ENCODE data around the gene ASB15. TPM values are rescaled to one million over a fixed set of nuclear protein-coding genes. Genes with fewer than 3 reads are reported as not detected.

Gene ASB15
- total RNA-seq, 5 donors from 2014 or later (not counting 1 experiment from before 2014, with no cell fraction given), result not detected

DNA sequence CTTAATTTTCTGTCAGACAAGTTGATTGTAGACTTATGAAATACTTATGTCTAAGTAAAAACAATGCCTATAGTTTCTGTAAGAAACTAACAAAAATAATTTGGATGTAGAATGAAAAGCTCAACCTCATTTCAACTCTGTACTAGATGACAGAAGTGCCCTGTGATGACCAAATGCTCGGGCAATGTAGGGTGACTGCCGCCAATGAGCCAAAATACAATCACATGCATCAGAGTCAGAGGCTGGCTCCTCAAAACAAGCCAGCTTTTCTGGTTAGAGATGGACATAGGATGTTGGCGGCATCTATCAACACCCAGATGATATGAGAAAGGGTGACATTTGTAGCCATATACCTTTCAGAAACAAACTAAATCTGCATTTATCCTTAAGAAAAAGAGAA is 78.0 kb downstream of the ASB15 start:
- no peaks in the 10 kb centered on the region for H3K27me3 Mint-ChIP-seq
- H3K36me3 Mint-ChIP-seq, result peaks cover 9% of the 10 kb centered on the region
- POLR2A ChIA-PET, result no interaction called here
- Histone ChIP-seq H3K36me3 (ENCODE audit: control insufficient read depth in 2 of 2, extremely low read depth in 1 of 2, insufficient read depth in 1 of 2, low read length in 1 of 2) (peaks cover 0 to 12% of the 10 kb centered on the region in 2 donors), H3K4me1 (ENCODE audit: control insufficient read depth in 1 of 2, extremely low read depth in 1 of 2, insufficient read depth in 2 of 2, low read length in 2 of 2) (no peaks in the 10 kb centered on the region), H3K4me3 (ENCODE audit: control insufficient read depth in 1 of 2, extremely low read depth in 1 of 2, low read length in 1 of 2) (no peak overlapping the region), H3K9me3 (no peaks in the 10 kb centered on the region), H3K27me3 (replicated peaks in 1 of 2; ENCODE audit: control insufficient read depth in 2 of 2, extremely low read depth in 1 of 2, insufficient read depth in 2 of 2, low read length in 1 of 2) (no peaks in the 10 kb centered on the region), H3K27ac (ENCODE audit: low read length) (no peak overlapping the region)
- no peak overlapping the region for H3K4me3 Mint-ChIP-seq
- H3K27ac Mint-ChIP-seq, result no peak overlapping the region
- H3K9me3 Mint-ChIP-seq, result no peaks in the 10 kb centered on the region
- CTCF ChIA-PET, result interaction anchor here in 1 of 2 donors (0.7 kb wide), 1 partner anchor 17 kb away, joined by 4 read pairs; no protein-coding TSS in a partner anchor
- DNase-seq, result no peak
- no peak for ATAC-seq (replicated peaks in 1 of 4)
- no CpG with 5 or more reads among the region's 3 CpGs for WGBS (ENCODE audit: insufficient coverage)
- H3K4me1 Mint-ChIP-seq, result no peaks in the 10 kb centered on the region

DNA sequence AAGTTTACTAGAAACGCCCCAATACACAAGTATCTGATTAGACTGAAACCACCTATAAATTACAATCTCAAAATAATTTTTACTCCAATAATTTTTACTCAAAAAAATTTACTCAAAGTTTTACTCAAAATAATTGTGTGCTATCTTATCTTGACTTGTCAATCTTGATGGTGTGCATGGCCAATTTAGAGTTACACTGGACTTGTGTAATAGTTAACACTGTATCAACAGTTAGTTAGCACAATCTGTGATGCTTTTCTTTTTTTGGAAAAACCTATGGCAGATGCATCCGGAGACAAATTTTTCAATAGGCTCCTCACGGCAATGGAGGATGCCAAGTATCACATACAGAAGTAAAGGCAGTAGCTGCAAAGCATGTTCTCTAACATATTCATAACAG is 79.0 kb downstream of the ASB15 start:
- H3K27me3 ChIP-seq (replicated peaks in 1 of 2; ENCODE audit: control insufficient read depth in 2 of 2, extremely low read depth in 1 of 2, insufficient read depth in 2 of 2, low read length in 1 of 2), result no peaks in the 10 kb centered on the region
- H3K4me3 ChIP-seq (ENCODE audit: control insufficient read depth in 1 of 2, extremely low read depth in 1 of 2, low read length in 1 of 2), result no peak overlapping the region
- no peak for DNase-seq
- ChIA-PET POLR2A (no interaction called here), CTCF (no interaction called here)
- H3K36me3 Mint-ChIP-seq, result peaks cover 17% of the 10 kb centered on the region
- H3K4me1 ChIP-seq (ENCODE audit: control insufficient read depth in 1 of 2, extremely low read depth in 1 of 2, insufficient read depth in 2 of 2, low read length in 2 of 2), result no peaks in the 10 kb centered on the region
- H3K27ac ChIP-seq (ENCODE audit: low read length), result no peak overlapping the region
- H3K4me3 Mint-ChIP-seq, result no peak overlapping the region
- no peaks in the 10 kb centered on the region for H3K4me1 Mint-ChIP-seq
- H3K27ac Mint-ChIP-seq, result no peak overlapping the region
- WGBS (ENCODE audit: insufficient coverage), result 100% methylated on average over 2 of the region's 3 CpGs
- no peaks in the 10 kb centered on the region for H3K9me3 ChIP-seq
- H3K9me3 Mint-ChIP-seq, result no peaks in the 10 kb centered on the region
- ATAC-seq (replicated peaks in 1 of 4), result no peak
- H3K27me3 Mint-ChIP-seq, result no peaks in the 10 kb centered on the region
- peaks cover 0 to 12% of the 10 kb centered on the region in 2 donors for H3K36me3 ChIP-seq (ENCODE audit: control insufficient read depth in 2 of 2, extremely low read depth in 1 of 2, insufficient read depth in 1 of 2, low read length in 1 of 2)

DNA sequence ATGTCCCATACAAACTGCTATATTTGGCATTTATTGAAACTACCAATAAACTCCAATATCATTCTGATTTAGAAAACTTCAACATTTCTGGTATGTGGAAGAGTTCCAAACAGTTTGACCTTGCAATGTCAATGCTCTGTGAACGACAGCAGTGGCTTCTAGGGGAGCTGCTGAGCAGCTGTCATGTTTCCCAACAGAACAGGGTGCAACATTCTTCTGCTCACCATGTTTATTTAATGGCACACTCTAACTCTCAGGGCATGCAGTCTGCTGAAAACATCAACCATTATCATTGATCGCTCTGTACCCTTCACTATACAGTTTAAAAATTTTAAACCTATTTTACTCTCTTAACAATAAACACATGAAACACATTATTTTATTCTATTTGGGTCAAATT is 79.9 kb downstream of the ASB15 start:
- no peak overlapping the region for H3K27ac Mint-ChIP-seq
- POLR2A ChIA-PET, result no interaction called here
- Histone ChIP-seq H3K9me3 (no peaks in the 10 kb centered on the region), H3K27me3 (replicated peaks in 1 of 2; ENCODE audit: control insufficient read depth in 2 of 2, extremely low read depth in 1 of 2, insufficient read depth in 2 of 2, low read length in 1 of 2) (no peaks in the 10 kb centered on the region), H3K36me3 (ENCODE audit: control insufficient read depth in 2 of 2, extremely low read depth in 1 of 2, insufficient read depth in 1 of 2, low read length in 1 of 2) (peaks cover 0 to 14% of the 10 kb centered on the region in 2 donors), H3K4me3 (ENCODE audit: control insufficient read depth in 1 of 2, extremely low read depth in 1 of 2, low read length in 1 of 2) (no peak overlapping the region), H3K27ac (ENCODE audit: low read length) (no peak overlapping the region), H3K4me1 (ENCODE audit: control insufficient read depth in 1 of 2, extremely low read depth in 1 of 2, insufficient read depth in 2 of 2, low read length in 2 of 2) (no peaks in the 10 kb centered on the region)
- H3K4me3 Mint-ChIP-seq, result no peak overlapping the region
- peaks cover 17% of the 10 kb centered on the region for H3K36me3 Mint-ChIP-seq
- no peaks in the 10 kb centered on the region for H3K9me3 Mint-ChIP-seq
- DNase-seq, result no peak
- ATAC-seq (replicated peaks in 1 of 4), result no peak
- no peaks in the 10 kb centered on the region for H3K27me3 Mint-ChIP-seq
- WGBS (ENCODE audit: insufficient coverage), result 88% methylated on average over 1 of the region's 2 CpGs
- CTCF ChIA-PET, result interaction anchor here (0.7 to 2.2 kb wide), 6 partner anchors 11 to 1239 kb away, joined by 3 to 9 read pairs (median 4); no protein-coding TSS in a partner anchor
- no peaks in the 10 kb centered on the region for H3K4me1 Mint-ChIP-seq

DNA sequence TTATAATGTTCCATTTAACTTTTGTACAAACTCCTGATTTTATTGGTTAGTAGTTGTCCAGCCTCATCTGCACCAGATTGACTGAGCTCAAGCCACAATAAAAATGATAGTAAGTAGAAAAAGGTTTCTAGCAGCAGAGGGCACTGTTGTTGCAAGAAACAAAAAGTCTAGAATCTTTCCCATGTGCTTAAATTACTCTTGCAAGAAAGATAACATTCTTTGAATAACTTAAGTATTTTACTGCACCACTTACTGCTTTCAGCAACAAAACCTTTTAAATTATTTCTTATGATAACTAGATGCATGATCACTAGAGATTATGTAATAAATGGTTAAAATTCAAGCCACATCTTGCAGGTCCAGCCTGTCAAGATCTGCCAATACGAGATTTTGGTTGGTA is 81.1 kb downstream of the ASB15 start:
- no peaks in the 10 kb centered on the region for H3K27me3 Mint-ChIP-seq

DNA sequence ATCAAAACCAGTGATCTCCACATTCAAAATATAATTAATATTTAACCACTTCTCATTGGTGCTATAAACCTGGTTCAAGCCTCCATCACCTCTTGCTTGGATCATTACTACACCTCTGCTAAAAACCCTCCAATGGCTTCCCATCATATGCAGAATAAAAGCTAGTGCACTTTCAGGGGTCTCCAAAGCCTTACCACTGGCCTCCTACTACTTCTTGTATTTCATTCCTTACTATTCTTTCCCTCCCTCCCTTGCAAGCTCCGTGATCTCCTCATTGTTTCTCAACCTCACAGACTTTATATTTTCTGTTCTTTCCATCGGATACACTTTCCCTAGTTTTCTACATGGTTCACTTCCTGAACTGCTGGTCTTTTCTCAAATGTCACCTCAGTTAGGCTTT is 85.5 kb downstream of the ASB15 start:
- Histone ChIP-seq H3K4me1 (ENCODE audit: control insufficient read depth in 1 of 2, extremely low read depth in 1 of 2, insufficient read depth in 2 of 2, low read length in 2 of 2) (no peaks in the 10 kb centered on the region), H3K9me3 (no peaks in the 10 kb centered on the region), H3K36me3 (ENCODE audit: control insufficient read depth in 2 of 2, extremely low read depth in 1 of 2, insufficient read depth in 1 of 2, low read length in 1 of 2) (peaks cover 0 to 34% of the 10 kb centered on the region in 2 donors), H3K27ac (ENCODE audit: low read length) (no peak overlapping the region), H3K4me3 (ENCODE audit: control insufficient read depth in 1 of 2, extremely low read depth in 1 of 2, low read length in 1 of 2) (no peak overlapping the region), H3K27me3 (replicated peaks in 1 of 2; ENCODE audit: control insufficient read depth in 2 of 2, extremely low read depth in 1 of 2, insufficient read depth in 2 of 2, low read length in 1 of 2) (no peaks in the 10 kb centered on the region)
- Mint-ChIP-seq H3K9me3 (no peaks in the 10 kb centered on the region), H3K27me3 (no peaks in the 10 kb centered on the region), H3K4me1 (no peaks in the 10 kb centered on the region), H3K4me3 (no peak overlapping the region), H3K36me3 (peaks cover 23% of the 10 kb centered on the region), H3K27ac (no peak overlapping the region)
- POLR2A ChIA-PET, result no interaction called here
- CTCF ChIA-PET, result interaction anchor here in 1 of 2 donors (0.7 to 1.5 kb wide), 2 partner anchors 8 to 189 kb away, joined by 3 to 5 read pairs; no protein-coding TSS in a partner anchor
- 97% methylated on average over 2 of the region's 2 CpGs for WGBS (ENCODE audit: insufficient coverage)
- ATAC-seq (replicated peaks in 1 of 4) (no peak), DNase-seq (no peak)

More for the DNA sequence above, 81.1 kb downstream of the ASB15 start:
- no CpG with 5 or more reads among the region's 1 CpG for WGBS (ENCODE audit: insufficient coverage)
- ChIA-PET POLR2A (no interaction called here), CTCF (interaction anchor here (0.7 to 2.2 kb wide), 18 partner anchors 10 to 1598 kb away, joined by 3 to 24 read pairs (median 4); no protein-coding TSS in a partner anchor)
- no peaks in the 10 kb centered on the region for H3K9me3 Mint-ChIP-seq
- no peak overlapping the region for H3K4me3 Mint-ChIP-seq
- Histone ChIP-seq H3K27ac (ENCODE audit: low read length) (no peak overlapping the region), H3K4me3 (ENCODE audit: control insufficient read depth in 1 of 2, extremely low read depth in 1 of 2, low read length in 1 of 2) (no peak overlapping the region), H3K27me3 (replicated peaks in 1 of 2; ENCODE audit: control insufficient read depth in 2 of 2, extremely low read depth in 1 of 2, insufficient read depth in 2 of 2, low read length in 1 of 2) (no peaks in the 10 kb centered on the region), H3K4me1 (ENCODE audit: control insufficient read depth in 1 of 2, extremely low read depth in 1 of 2, insufficient read depth in 2 of 2, low read length in 2 of 2) (no peaks in the 10 kb centered on the region), H3K36me3 (ENCODE audit: control insufficient read depth in 2 of 2, extremely low read depth in 1 of 2, insufficient read depth in 1 of 2, low read length in 1 of 2) (peaks cover 0 to 20% of the 10 kb centered on the region in 2 donors), H3K9me3 (no peaks in the 10 kb centered on the region)
- H3K27ac Mint-ChIP-seq, result no peak overlapping the region
- no peaks in the 10 kb centered on the region for H3K4me1 Mint-ChIP-seq
- ATAC-seq (replicated peaks in 1 of 4), result no peak
- H3K36me3 Mint-ChIP-seq, result peaks cover 17% of the 10 kb centered on the region
- peak in 8 of 35 experiments; percentile 2 to 62 (median 9) for DNase-seq

DNA sequence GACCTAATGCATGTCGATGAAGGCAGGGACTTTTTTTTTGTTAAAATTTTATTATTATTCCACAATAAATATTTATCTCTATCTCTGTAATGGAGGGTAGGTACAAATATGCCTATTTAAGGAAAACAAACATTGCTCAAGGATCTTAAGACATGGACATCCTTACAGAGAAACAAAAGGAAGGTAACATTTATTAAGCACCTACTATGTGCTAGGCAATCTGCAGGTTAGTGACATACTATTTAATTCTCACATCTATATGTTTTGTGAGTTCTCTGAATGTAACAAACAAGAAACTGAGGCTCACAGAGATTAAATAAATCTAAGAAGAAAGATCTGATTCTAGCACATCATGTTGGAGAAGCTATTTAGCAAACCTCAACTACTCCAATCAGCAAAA is 86.1 kb downstream of the ASB15 start:
- Mint-ChIP-seq H3K27me3 (no peaks in the 10 kb centered on the region), H3K36me3 (peaks cover 29% of the 10 kb centered on the region), H3K4me1 (no peaks in the 10 kb centered on the region), H3K4me3 (no peak overlapping the region), H3K27ac (no peak overlapping the region), H3K9me3 (no peaks in the 10 kb centered on the region)
- no peak overlapping the region for H3K27ac ChIP-seq (ENCODE audit: low read length)
- no peaks in the 10 kb centered on the region for H3K4me1 ChIP-seq (ENCODE audit: control insufficient read depth in 1 of 2, extremely low read depth in 1 of 2, insufficient read depth in 2 of 2, low read length in 2 of 2)
- no peaks in the 10 kb centered on the region for H3K27me3 ChIP-seq (replicated peaks in 1 of 2; ENCODE audit: control insufficient read depth in 2 of 2, extremely low read depth in 1 of 2, insufficient read depth in 2 of 2, low read length in 1 of 2)
- H3K36me3 ChIP-seq (ENCODE audit: control insufficient read depth in 2 of 2, extremely low read depth in 1 of 2, insufficient read depth in 1 of 2, low read length in 1 of 2), result peaks cover 0 to 39% of the 10 kb centered on the region in 2 donors
- DNase-seq, result no peak
- ATAC-seq (replicated peaks in 1 of 4), result no peak
- ChIA-PET CTCF (interaction anchor here in 1 of 2 donors (1.5 kb wide), 1 partner anchor 8 kb away, joined by 5 read pairs; no protein-coding TSS in a partner anchor), POLR2A (no interaction called here)
- H3K4me3 ChIP-seq (ENCODE audit: control insufficient read depth in 1 of 2, extremely low read depth in 1 of 2, low read length in 1 of 2), result no peak overlapping the region
- WGBS (ENCODE audit: insufficient coverage), result no CpG with 5 or more reads among the region's 1 CpG
- H3K9me3 ChIP-seq, result no peaks in the 10 kb centered on the region
